ENCODE results near the gene COX6B2.
A peak's percentile ranks its signal among the peaks of the same experiment; 100 is the strongest.
"Not testable (repeated sequence)": the region's sequence is repeated elsewhere in the genome, so short reads cannot be mapped to it uniquely, and the experiment has no call there.

Gene COX6B2

DNA sequence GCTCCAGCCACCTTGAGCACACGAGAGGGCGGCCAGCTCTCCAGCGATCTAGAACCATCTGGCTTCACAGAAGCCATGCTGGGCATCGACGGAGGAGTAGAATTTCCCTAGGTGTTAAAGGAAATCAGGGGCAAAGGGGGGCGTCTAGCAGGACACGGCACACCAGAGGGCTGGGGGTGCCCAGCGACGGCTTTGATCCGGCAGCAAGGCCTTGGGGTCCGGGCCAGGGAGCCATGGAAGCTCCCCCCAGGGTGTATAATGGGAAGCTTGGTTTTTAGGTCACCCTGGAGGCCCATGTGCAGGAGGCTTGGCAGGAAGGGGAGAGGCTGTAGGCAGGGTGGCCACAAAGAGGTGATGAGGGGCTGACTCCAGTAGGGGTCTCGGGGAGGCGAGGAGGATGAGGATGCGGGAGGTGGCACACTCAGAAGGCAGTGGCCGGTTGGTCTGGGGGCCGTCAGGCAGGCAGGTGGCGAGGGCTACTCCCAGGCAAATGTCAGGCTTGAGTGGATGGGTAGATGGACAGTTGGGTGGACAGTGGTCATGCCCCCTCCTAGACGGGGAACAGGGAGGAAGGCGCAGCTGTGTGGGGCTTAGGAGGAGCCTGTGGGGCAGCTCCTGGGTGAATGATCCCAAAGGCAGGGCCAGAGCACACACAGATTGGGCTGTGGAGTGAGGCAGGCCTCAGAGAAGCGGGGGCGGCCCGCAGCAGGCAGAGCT lies 9.3 kb downstream of the COX6B2 start:
- DNase-seq (ENCODE audit: low read depth in 1 of 2, low spot score in 1 of 2), result no peak

DNA sequence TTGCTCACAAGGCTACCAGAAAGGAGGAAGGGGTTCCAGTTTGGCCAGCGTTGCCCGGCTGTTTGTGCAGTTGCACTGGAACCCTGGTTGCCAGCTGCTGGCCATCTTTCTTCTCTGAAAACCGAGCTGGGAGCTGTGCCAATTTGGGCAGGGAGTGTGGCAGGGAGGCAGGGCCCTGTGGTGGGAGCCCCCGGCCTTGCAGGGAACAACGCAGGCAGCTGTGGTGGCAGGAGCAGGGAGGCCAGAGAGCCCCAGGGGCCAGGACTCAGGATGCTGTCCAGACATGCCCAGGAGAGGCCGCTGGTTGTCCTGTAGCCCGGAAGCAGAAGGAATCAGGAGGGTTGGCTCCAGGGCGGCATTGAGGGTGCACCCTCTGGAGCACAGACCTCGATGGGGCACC lies 10.1 kb downstream of the COX6B2 start:
- DNase-seq (ENCODE audit: low read depth in 1 of 2, low spot score in 1 of 2), result no peak

DNA sequence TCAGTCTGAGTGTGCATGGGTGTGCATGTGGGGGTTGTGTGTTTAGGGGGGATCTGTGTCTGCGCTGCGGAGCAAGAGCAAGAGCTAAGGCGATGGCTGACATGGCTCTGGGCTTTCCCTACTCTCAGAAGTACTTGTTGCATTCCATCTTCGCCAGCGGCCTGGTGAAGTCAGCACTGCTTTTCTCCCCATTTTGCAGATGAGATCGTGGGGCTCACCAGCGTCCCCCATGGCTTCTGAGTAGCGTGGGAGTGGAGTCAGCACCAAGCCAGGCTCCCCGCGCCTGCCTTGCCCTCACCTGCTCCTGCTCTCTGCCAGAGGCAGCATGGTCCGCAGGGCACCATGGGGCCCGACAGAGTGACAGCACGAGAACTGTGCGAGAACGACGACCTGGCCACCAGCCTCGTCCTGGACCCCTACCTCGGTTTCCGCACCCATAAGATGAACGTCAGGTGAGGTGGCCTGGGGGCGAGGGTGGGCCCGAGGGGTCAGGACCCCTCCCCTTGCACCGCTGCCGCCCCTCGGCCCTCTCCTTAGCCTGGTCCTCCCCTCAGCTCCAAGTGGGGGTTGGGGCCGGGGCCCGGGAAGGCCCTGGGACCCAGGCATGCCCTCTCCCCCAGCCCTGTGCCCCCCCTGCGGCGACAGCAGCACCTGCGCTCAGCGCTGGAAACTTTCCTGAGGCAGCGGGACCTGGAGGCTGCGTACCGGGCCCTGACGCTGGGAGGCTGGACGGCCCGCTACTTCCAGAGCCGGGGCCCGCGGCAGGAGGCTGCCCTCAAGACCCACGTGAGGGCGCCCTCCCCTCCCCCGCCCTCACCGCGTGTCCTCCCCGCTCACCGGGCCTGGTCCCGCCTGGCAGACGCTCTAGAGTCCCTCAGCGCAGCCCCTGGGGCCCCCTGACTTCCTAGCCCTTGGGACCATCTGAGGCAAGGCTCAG lies 12.7 kb downstream of the COX6B2 start:
- no peak for DNase-seq (ENCODE audit: low read depth in 1 of 2, low spot score in 1 of 2)

DNA sequence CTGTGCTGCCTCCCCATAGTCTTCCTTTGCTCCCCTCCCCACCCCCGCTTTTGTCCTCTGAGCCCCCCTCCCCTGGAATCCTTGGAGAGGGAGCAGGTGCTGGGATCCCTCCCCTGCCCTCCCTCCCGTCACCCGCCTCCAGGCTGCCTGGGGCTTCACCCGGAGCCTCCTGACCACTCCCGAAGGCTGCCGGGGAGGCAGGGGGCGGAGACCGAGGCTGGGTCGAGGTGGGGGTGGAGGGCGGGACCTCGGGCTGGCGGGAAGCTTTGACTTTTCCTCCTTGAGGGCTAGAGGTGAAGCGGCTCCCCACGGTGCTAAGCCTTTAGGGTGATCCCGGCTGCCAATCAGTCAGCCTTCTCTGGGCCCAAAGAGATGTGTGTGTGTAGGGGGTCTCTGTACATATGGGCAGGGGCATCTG lies 13.3 kb downstream of the COX6B2 start:
- DNase-seq (ENCODE audit: low read depth in 1 of 2, low spot score in 1 of 2), result peak in 1 of 2 donors; percentile 53

DNA sequence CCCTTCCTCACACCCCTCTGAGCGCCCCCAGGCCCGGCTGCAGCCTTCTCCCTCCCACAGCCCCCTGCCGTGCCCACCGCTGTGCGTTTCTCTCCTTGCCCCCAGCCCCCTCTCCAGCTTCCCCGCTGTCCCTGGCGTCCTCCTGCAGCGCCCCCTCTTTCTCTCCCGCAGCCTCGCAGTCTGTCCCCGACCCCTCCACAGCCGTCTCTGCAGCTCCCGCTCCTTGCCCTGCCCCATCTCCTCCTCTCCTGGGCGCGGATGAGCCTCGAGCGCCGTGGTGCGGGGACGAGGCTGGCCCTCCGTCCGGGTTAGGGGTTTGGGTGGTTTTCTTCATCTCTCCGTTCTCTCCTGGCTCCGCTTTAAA lies 13.8 kb downstream of the COX6B2 start:
- no peak for DNase-seq (ENCODE audit: low read depth in 1 of 2, low spot score in 1 of 2)

DNA sequence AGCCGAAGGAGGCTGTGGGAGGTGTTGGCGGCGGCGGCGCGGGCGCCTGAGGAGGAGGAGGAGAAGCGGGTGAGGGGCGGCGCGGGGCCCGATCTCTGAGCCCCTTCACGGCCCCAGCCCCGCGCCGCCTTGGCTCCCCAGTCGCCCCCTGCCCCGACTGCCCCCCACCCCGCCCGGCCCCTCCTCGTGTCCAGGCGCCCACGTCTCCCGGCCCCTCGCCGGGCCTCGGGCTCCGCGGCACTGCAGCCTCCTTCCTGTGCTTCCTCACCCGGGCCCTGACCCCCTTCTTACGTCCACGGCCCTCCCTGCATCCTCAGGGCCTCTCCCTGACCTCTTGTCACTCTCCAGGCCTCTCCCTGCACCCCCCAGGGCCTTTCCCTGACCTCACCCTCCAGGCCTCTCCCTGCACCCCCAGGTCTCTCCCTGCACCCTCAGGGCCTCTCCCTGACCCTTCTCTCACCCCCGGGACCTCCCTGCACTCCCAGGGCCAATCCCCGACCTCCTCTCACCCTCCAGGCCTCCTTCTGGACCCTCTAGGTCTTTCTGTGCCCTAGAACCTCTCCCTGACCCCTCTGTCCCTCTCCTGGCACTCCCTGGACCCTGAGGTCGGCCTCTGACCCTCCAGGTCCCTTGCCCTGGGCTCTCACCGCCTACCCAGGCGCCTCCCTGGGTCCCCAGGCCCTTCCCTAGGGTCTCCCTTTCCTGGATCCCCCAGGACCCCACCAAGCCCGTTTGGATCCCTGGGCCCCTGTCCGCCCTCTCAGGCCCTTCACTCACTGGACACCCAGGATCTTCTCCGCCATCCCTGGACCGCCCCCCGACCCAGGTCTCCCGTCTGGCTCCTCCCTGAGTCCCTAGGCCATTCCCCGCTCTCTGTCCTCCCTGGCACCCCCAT lies 14.4 kb downstream of the COX6B2 start:
- no peak for DNase-seq (ENCODE audit: low read depth in 1 of 2, low spot score in 1 of 2)

DNA sequence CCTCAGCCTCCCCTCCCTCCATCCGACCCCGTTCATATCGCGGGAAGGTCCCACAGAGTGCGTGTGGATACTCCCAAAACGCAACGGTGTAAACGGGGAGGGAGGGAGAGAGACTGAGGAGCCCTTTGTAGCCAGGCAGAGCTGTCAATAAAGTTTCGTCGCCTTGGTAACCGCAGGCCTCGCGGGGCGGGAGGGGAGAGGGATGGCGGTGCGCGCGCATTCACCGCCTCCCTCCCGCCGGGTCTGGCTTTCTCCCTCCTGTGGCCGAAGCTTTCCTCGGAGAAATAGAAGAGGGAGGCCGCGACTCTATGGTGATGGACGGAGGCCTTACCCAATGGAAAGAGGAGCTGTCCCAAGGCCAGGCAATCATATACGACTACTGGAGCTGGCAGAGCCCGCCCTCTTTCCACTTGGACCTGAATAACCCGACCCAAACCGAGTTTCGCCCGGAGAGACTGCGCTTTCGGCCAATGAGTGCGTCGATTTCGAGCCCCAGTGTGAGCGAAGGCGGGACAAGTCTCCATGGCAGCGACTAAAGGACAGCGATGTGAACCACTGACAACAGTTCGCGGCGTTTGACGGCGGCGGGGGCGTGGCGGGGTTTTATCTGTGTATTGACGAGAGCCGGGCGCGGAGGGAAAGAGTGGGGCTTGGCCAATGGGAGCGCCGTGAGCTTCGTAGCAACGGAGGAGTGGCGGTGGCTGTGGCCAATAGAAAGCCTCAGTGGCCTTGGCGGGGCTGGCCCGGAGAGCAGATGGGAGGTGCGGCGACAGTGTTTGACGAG lies 15.2 kb downstream of the COX6B2 start, which contains the start of gene KMT5C:
Gene KMT5C (plus strand): TSS at position 772 of the 784 bp plus-strand sequence. CDS start 2,061 bp downstream, outside the sequence.
- peak; percentile 100 for DNase-seq (ENCODE audit: low read depth in 1 of 2, low spot score in 1 of 2)

DNA sequence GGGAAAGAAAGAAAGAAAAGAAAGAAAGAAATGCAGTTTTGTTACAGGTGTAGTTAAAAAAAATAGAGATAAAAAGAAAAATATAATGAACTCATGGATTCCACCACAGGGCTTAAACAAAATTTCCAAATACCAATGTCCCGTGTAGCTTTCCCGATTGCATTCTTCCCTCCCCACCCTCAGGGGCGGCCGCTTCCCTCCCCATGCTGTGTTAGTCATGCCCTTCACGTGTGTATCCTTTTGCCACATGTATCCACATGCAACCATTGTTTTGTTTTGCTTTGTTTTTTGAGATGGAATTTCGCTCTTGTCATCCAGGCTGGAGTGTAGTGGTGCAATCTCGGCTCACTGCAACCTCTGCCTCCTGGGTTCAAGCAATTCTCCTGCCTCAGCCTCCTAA lies 18.4 kb downstream of the COX6B2 start:
- no peak for DNase-seq (ENCODE audit: low read depth in 1 of 2, low spot score in 1 of 2)

DNA sequence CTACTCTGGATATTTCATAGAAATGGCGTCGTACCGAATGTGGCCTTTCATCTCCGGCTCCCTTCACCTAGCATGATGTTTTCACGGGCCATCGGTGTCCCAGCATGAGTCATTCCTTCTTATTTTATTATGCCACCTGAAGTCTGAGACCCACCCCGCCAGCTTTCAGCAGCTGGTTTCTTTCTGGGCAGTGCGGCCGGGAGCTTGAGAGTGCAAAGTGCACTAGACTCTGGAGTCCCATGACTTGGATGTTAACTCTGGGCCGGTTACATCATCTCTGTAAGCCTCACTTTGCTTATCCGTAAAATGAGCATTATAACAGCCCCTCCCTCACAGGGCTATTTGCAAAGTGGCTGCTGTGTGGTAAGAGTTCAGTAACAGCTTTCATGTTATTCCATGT lies 20.6 kb downstream of the COX6B2 start:
- no peak for DNase-seq (ENCODE audit: low read depth in 1 of 2, low spot score in 1 of 2)

DNA sequence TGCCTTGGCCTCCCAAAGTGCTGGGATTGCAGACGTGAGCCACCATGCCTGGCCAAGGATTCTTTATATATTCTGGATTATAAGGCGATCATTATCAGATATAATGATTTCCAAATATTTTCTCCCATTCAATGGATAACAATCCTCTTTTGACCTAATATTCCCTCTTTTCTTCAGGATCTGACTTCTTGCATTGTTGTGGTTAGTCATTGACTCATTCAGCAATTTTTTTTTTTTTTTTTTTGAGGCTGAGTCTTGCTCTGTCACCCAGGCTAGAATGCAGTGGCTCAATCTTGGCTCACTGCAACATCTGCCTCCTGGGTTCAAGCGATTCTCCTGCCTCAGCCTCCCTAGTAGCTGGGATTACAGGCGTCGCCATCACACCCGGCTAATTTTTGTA lies 24.7 kb downstream of the COX6B2 start:
- not testable (repeated sequence) for DNase-seq (ENCODE audit: low read depth in 1 of 2, low spot score in 1 of 2)

DNA sequence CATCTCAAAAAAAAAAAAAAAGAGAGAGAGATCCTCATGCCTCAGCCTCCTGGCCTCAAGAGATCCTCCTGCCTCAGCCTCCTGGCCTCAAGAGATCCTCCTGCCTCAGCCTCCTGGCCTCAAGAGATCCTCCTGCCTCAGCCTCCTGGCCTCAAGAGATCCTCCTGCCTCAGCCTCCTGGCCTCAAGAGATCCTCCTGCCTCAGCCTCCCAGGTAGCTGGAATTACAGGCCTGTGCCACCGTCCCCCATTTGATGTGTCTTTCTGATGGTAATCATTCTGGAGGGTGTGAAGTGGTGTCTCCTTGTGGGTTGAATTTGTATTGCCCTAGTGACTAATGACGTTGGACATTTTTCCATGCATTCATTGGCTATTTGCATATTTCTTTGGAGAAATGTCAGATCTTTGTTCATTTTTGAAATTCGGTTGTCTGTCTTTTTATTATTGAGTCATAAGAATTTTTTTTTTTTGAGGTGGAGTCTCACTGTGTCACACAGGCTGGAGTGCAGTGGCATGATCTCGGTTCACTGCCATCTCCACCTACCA lies 25.7 kb downstream of the COX6B2 start:
- DNase-seq (ENCODE audit: low read depth in 1 of 2, low spot score in 1 of 2), result not testable (repeated sequence)

DNA sequence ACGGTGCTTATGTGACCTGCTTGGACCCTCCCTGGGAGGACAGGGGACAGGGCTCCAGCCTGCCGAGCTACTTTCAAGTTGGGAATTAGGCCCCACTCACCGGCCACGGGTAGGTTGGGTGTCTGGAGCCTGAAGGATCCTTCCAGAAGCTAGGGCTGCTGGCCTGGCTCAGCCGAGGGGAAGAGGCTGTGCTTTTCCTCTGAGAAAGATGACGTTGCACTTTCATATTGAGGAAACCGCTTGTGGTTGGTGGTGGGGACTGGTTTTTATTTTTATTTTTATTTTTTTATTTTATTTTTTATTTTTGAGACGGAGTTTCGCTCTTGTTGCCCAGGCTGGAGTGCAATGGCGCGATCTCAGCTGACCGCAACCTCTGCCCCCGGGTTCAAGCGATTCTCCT lies 29.3 kb downstream of the COX6B2 start, which contains the start of gene TMEM150B:
Gene TMEM150B (minus strand): TSS at position 170 of the 400 bp plus-strand sequence. CDS start 4,305 bp downstream, outside the sequence.
- DNase-seq (ENCODE audit: low read depth in 1 of 2, low spot score in 1 of 2), result no peak

DNA sequence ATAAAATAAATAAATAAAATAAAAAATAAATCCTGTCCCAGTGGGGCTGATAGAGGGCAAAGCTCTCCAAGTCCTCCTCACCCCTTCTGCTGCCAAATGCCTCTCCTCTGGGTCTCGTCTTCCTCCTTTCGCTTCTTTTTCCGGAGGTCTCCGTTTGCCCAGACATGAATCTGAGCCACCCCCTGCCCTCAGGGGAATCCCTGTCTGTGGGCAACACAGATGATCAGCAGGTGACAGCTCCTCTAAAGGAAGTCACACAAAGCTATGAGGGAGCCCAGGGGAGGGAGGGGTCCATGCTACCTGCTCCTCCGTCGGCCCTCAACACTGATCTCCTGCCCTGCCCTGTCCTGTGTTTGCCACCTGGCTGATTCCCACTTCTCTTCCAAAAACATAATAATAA lies 29.9 kb downstream of the COX6B2 start:
- DNase-seq (ENCODE audit: low read depth in 1 of 2, low spot score in 1 of 2), result no peak

DNA sequence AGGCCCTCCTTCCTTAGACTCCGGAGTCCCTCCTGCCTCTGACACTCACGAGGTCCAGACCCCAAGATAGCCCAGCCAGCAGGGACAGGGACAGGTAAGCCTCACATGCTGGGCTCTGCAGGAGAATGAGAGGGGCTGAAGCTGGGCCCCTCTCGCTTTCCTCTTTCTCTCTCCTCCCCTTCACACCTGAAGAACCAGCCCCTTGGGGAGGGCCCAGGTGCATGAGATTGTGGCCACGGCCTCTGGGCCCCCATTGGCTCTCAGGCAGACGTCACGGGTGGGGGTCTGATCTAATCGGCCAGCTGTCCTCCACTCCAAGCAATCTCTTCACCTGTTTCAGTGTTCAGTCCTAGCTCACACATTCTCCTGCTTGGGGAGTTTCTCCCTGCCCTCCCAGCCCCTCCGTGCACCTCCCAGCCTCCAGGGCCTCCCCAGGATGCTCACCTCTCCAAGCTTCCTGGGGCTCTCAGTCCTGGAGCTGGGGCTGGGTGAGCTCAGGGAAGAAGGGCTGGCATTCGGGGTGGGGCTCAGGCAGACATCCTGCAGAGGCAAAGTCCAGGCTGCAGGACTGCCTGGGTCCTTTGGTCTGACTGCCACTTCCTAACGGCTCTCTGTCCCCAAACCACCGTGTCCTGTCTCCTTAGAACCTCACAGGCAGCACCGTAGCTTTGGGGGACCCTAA lies 32.2 kb downstream of the COX6B2 start:
- no peak for DNase-seq (ENCODE audit: low read depth in 1 of 2, low spot score in 1 of 2)

DNA sequence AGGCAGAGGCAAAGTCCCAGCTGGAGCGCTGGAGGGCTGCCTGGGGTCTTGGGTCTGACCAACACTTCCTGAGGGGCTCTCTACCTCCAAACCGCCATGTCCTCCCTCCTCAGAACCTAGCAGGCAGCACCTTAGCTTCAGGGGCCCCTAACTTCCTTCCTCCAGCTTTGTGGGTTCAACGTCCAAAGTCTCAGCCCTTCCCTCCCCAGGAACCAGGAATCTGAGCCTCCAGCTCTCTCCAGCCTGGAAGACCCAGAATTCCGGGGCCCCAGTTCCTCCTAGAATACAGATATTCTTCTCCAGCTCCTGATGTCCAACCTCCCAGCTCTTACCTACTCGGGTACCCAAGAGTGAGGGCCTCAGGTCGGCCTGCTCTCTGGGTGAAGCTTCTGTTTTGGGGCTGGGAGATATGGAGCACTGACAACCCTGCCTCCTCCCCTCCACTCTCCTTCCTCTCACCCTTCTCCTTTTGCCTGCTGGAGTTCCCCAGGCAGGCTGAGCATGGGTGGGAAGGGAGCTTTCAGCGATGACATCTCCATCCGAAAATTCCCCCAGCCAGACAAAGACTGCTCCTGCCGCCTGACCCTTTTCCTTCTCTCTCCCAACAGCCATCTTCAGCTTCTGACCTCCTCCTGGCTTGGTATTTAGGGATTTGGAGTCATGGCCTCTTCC lies 32.9 kb downstream of the COX6B2 start:
- no peak for DNase-seq (ENCODE audit: low read depth in 1 of 2, low spot score in 1 of 2)

DNA sequence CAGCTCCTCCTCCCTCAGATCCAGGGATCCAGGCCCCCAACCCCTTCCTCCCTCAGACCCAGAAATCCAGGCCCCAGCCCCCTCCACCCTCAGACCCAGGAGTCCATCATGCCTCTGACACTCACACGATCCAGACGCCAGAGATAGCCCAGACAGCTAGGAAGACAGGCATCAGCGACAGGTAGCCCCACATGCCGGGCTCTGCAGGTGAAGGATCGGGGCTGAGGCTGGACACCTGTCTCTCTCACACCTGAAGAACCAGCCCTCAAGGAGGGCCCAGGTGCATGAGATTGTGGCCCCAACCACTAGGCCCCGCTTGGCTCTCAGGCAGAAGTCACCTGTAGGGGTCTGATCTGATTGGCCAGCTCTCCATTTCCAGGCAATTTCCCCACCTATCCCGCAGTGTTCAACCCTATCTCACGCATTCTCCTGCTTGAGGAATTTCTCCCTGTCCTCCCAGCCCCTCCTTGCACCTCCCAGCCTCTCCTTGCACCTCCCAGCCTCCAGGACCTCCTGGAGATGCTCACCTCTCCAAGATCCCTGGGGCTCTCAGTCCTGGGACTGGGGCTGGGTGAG lies 33.6 kb downstream of the COX6B2 start:
- DNase-seq (ENCODE audit: low read depth in 1 of 2, low spot score in 1 of 2), result no peak

DNA sequence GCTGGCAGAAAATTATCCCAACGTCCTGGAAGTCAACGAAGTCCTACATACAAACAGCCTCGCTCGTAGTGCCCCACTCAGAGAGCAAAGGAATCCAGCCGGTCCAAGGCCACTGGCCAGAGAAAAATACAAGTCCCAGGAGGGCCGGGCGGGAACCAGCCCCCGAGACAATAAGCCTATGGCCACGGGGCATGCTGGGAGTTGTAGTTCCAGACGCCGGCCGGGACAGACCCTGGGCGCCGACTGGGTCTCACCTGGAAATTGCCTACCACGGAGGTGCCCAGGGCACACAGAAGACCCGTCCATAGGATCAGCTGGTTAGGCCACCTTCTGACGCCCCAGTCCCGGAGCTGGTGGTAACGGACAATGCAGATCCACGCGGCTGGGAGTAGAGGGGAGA lies 34.7 kb downstream of the COX6B2 start:
- DNase-seq (ENCODE audit: low read depth in 1 of 2, low spot score in 1 of 2), result no peak

DNA sequence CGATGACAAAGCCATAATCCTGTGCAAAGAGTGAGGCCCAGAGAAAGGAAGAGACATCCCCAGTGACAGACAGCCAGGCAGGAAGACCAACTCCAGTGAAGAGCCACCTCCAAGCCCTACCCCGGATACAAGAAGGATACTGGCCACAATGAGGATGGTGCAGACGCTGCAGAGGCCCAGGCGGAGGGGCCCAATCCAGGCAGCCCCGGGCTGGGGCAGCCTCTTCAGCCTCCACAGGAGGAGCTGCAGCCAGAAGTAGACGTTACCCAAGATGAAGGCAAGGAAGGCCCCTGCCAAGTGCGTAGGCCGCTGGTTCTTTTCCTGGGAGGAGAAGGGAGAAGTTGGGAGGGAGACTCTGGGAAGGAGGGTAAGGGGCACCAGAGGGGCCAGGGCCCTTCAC lies 37.9 kb downstream of the COX6B2 start:
- no peak for DNase-seq (ENCODE audit: low read depth in 1 of 2, low spot score in 1 of 2)
